GM06990 (cell line): ENCODE data around the gene LCE1C.

Experiments
- DNase-seq: peaks from one replicate; pipeline ENCODE4 v3.0.0-alpha.2; 2011; ENCODE audit not compliant: insufficient read length; ENCODE audit errors: extremely low read depth
- H3K27me3 ChIP-seq: replicated peaks from 2 replicates; pipeline ENCODE4 v1.6.0; 2011; ENCODE audit warnings: low read length; ENCODE audit not compliant: control insufficient read depth, insufficient read depth
- H3K36me3 ChIP-seq: 2 replicates; pipeline ENCODE4 v1.5.1; 2011; ENCODE audit warnings: low read length; ENCODE audit not compliant: control insufficient read depth, insufficient read depth
- H3K4me3 ChIP-seq: replicated peaks from 2 replicates; pipeline ENCODE4 v1.5.1; 2011; ENCODE audit warnings: low read depth, mild to moderate bottlenecking, control low read depth, low read length
- CTCF ChIP-seq: IDR thresholded peaks from 2 replicates; pipeline ENCODE4 v1.5.1; 2011; ENCODE audit warnings: low read length, control low read depth, mild to moderate bottlenecking, inconsistent platforms; ENCODE audit not compliant: insufficient read depth, poor library complexity, severe bottlenecking

LCE1C gene

DNA sequence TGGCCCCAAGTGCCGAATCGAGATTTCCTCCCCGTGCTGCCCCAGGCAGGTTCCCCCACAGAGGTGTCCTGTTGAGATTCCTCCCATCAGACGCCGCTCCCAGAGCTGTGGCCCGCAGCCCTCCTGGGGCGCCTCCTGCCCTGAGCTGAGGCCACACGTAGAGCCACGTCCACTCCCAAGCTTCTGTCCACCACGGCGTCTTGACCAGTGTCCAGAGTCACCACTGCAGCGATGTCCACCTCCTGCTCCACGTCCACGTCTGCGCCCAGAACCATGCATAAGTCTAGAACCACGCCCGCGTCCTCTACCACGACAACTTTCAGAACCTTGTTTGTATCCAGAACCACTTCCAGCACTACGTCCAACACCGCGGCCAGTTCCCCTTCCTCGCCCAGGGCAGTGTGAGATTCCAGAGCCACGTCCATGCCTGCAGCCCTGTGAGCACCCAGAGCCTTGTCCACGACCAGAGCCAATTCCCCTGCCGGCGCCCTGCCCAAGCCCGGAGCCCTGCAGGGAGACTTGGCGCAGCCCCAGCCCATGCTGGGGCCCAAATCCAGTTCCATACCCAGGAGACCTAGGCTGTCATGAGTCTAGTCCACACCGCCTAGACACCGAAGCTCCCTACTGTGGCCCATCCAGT, 45.8 kb downstream of the LCE1C start:
- DNase-seq = no peak
- Histone ChIP-seq H3K27me3 (no peaks in the 10 kb centered on the region; the same call in 1 of the 2 replicates), H3K4me3 (no peak overlapping the region), H3K36me3 (no peaks in the 10 kb centered on the region)
- no peak for TF ChIP-seq CTCF

GRCh38 chr1:152759453-152760173, 46.8 kb downstream of the LCE1C start:
- no peak overlapping the region for H3K4me3 ChIP-seq
- H3K27me3 ChIP-seq = no peaks in the 10 kb centered on the region; the same call in 1 of the 2 replicates
- TF ChIP-seq CTCF = no peak
- H3K36me3 ChIP-seq = no peaks in the 10 kb centered on the region
- no peak for DNase-seq

- TF ChIP-seq CTCF = no peak
- no peak for DNase-seq
- Histone ChIP-seq H3K4me3 (no peak overlapping the region), H3K36me3 (no peaks in the 10 kb centered on the region), H3K27me3 (no peaks in the 10 kb centered on the region; the same call in 1 of the 2 replicates)
Observed at GRCh38 chr1:152758636-152759035, 47.8 kb downstream of the LCE1C start.

GRCh38 chr1:152757747-152758146, 48.7 kb downstream of the LCE1C start, which contains the start of gene KPRP:
Gene KPRP (plus strand): TSS chr1:152758025. CDS start chr1:152759589, 1,564 bp downstream.
- Histone ChIP-seq H3K27me3 (no peaks in the 10 kb centered on the region; the same call in 1 of the 2 replicates), H3K4me3 (no peak within 1 kb of the TSS), H3K36me3 (no peaks in the 10 kb centered on the region)
- no peak for TF ChIP-seq CTCF
- DNase-seq = no peak

- DNase-seq = no peak
- H3K27me3 ChIP-seq = no peaks in the 10 kb centered on the region; the same call in 1 of the 2 replicates
- no peak overlapping the region for H3K4me3 ChIP-seq
- no peak for TF ChIP-seq CTCF
- H3K36me3 ChIP-seq = no peaks in the 10 kb centered on the region
Observed at GRCh38 chr1:152756872-152757271, 49.6 kb downstream of the LCE1C start.
